HK-2 (cell line): Measurements from ENCODE around the gene USP7.
"Not testable (repeated sequence)": the region's sequence is repeated elsewhere in the genome, so short reads cannot be mapped to it uniquely, and the experiment has no call there.

Experiments used
- DNase-seq: peaks from one replicate; pipeline ENCODE4 v3.0.0-alpha.2; 2018; ENCODE audit not compliant: unreplicated experiment

Gene USP7

GRCh38 chr16:8843296-8843695, 120.4 kb downstream of the USP7 start:
- not testable (repeated sequence) for DNase-seq
